Thymus (tissue), 11 donors: ENCODE data around the gene PSMG4. TPM values are rescaled to one million over a fixed set of nuclear protein-coding genes. Genes with fewer than 3 reads are reported as not detected.
"Not testable (repeated sequence)": the region's sequence is repeated elsewhere in the genome, so short reads cannot be mapped to it uniquely, and the experiment has no call there.

ENCODE experiments used
- DNase-seq, 9 donors: peaks; one replicate each; pipeline ENCODE4 v3.0.0-alpha.2; 2013; ENCODE audit warnings: low spot score in 9 of 9, low read depth in 6 of 9, missing footprints in 1 of 9
- H3K27ac ChIP-seq, 2 donors: one replicate each; pipeline ENCODE4 v1.5.1; 2013; ENCODE audit warnings: control low read depth in 1 of 2, low read depth in 1 of 2, low read length in 1 of 2, mild to moderate bottlenecking in 1 of 2, moderate library complexity in 1 of 2
- H3K27me3 ChIP-seq, 2 donors: one replicate each; pipeline ENCODE4 v1.5.1; 2013; ENCODE audit warnings: low read length in 1 of 2; ENCODE audit not compliant: control insufficient read depth in 2 of 2, insufficient read depth in 1 of 2
- H3K36me3 ChIP-seq, 2 donors: one replicate each; pipeline ENCODE4 v1.5.1; 2013; ENCODE audit warnings: low read length in 1 of 2, mild to moderate bottlenecking in 1 of 2, moderate library complexity in 1 of 2; ENCODE audit not compliant: control insufficient read depth in 2 of 2, insufficient read depth in 2 of 2
- H3K4me1 ChIP-seq, 2 donors: one replicate each; pipeline ENCODE4 v1.5.1; 2013; ENCODE audit warnings: low read length in 2 of 2; ENCODE audit not compliant: control insufficient read depth in 2 of 2, insufficient read depth in 2 of 2
- H3K4me3 ChIP-seq, 2 donors: one replicate each; pipeline ENCODE4 v1.5.1; 2013; ENCODE audit warnings: low read length in 2 of 2, control low read depth in 1 of 2, mild to moderate bottlenecking in 1 of 2
- H3K9me3 ChIP-seq, 2 donors: one replicate each; pipeline ENCODE4 v1.5.1; 2013; ENCODE audit warnings: low read length in 1 of 2, mild to moderate bottlenecking in 1 of 2; ENCODE audit not compliant: control insufficient read depth in 2 of 2, insufficient read depth in 1 of 2
- WGBS: extraction: QIAGEN DNeasy Blood & Tissue Kit; methylation state at CpG from one replicate; pipeline ENCODE4 v1.1.7; 2013; 5-methylcytosine and 5-hydroxymethylcytosine counted together
- polyA plus RNA-seq: library from polyadenylated mRNA; stranded (reverse); fragments of 200-250 nt; gene quantifications from one replicate; pipeline ENCODE4 v1.2.3, GENCODE V29; 2013
- total RNA-seq: library from RNA; stranded (reverse); fragments of 120-200 nt; gene quantifications from one replicate; pipeline ENCODE4 v1.2.4, GENCODE V29; 2013
- donor health status: healthy.

PSMG4 gene
- total and polyA plus RNA-seq, 2 donors, result 24.9 to 27.1 TPM

- H3K4me1 ChIP-seq, result peaks cover 0 to 8% of the 10 kb centered on the region in 2 donors
- H3K27me3 ChIP-seq, result peaks cover 6 to 42% of the 10 kb centered on the region in 2 donors
- H3K27ac ChIP-seq, result no peak overlapping the region
- WGBS, result 95% methylated on average over 8 of the region's 8 CpGs
- H3K9me3 ChIP-seq, result no peaks in the 10 kb centered on the region
- H3K4me3 ChIP-seq, result no peak overlapping the region
- H3K36me3 ChIP-seq, result no peaks in the 10 kb centered on the region
- no peak for DNase-seq
These were observed 14.5 kb upstream of the PSMG4 start for GRCh38 chr6:3244003-3244831.

- not testable (repeated sequence) for H3K27ac ChIP-seq, H3K9me3 ChIP-seq, DNase-seq, H3K36me3 ChIP-seq, H3K4me1 ChIP-seq, H3K4me3 ChIP-seq
- peaks cover 2 to 45% of the 10 kb centered on the region in 2 donors for H3K27me3 ChIP-seq
- WGBS, result 98% methylated on average over 7 of the region's 7 CpGs
These were observed 13.9 kb upstream of the PSMG4 start for GRCh38 chr6:3244832-3245161.

- H3K27ac ChIP-seq, result no peak overlapping the region
- no peaks in the 10 kb centered on the region for H3K36me3 ChIP-seq
- H3K9me3 ChIP-seq, result no peaks in the 10 kb centered on the region
- no peak overlapping the region for H3K4me3 ChIP-seq
- no peak for DNase-seq
- peaks cover 0 to 8% of the 10 kb centered on the region in 2 donors for H3K4me1 ChIP-seq
- peaks cover 2 to 47% of the 10 kb centered on the region in 2 donors for H3K27me3 ChIP-seq
- 97% methylated on average over 5 of the region's 5 CpGs for WGBS
These were observed 13.5 kb upstream of the PSMG4 start for GRCh38 chr6:3245216-3245615.

- no peaks in the 10 kb centered on the region for H3K36me3 ChIP-seq
- H3K27me3 ChIP-seq, result peaks cover 2 to 59% of the 10 kb centered on the region in 2 donors
- no peak overlapping the region for H3K27ac ChIP-seq
These were observed 11.2 kb upstream of the PSMG4 start for GRCh38 chr6:3247255-3248146.

GRCh38 chr6:3249821-3250220 lies 8.9 kb upstream of the PSMG4 start:
- H3K27ac ChIP-seq, result no peak overlapping the region
- 96% methylated on average over 3 of the region's 3 CpGs for WGBS
- H3K4me1 ChIP-seq, result peaks cover 0 to 14% of the 10 kb centered on the region in 2 donors
- H3K4me3 ChIP-seq, result no peak overlapping the region
- DNase-seq, result no peak
- H3K9me3 ChIP-seq, result peaks cover 0 to 4% of the 10 kb centered on the region in 2 donors
- peaks cover 2 to 48% of the 10 kb centered on the region in 2 donors for H3K27me3 ChIP-seq
- no peaks in the 10 kb centered on the region for H3K36me3 ChIP-seq

More at GRCh38 chr6:3247255-3248146, 11.2 kb upstream of the PSMG4 start:
- WGBS, result 70% methylated on average over 36 of the region's 36 CpGs
- DNase-seq, result peak in 1 of 9 donors; percentile 43
- H3K9me3 ChIP-seq, result no peaks in the 10 kb centered on the region
- H3K4me3 ChIP-seq, result no peak overlapping the region
- peaks cover 0 to 14% of the 10 kb centered on the region in 2 donors for H3K4me1 ChIP-seq

GRCh38 chr6:3250231-3250675 lies 8.5 kb upstream of the PSMG4 start:
- Histone ChIP-seq H3K4me3 (no peak overlapping the region), H3K9me3 (peaks cover 0 to 4% of the 10 kb centered on the region in 2 donors), H3K4me1 (peaks cover 0 to 14% of the 10 kb centered on the region in 2 donors), H3K27ac (no peak overlapping the region), H3K36me3 (no peaks in the 10 kb centered on the region), H3K27me3 (peaks cover 2 to 48% of the 10 kb centered on the region in 2 donors)
- DNase-seq, result no peak
- WGBS, result 95% methylated on average over 9 of the region's 9 CpGs

- Histone ChIP-seq H3K27me3 (peaks cover 2 to 49% of the 10 kb centered on the region in 2 donors), H3K27ac (no peak overlapping the region), H3K4me1 (peaks cover 0 to 14% of the 10 kb centered on the region in 2 donors), H3K36me3 (no peaks in the 10 kb centered on the region), H3K4me3 (no peak overlapping the region), H3K9me3 (peaks cover 0 to 4% of the 10 kb centered on the region in 2 donors)
- peak; percentile 48 to 85 (median 66) for DNase-seq
- 42% methylated on average over 20 of the region's 20 CpGs for WGBS
These were observed 7.1 kb upstream of the PSMG4 start for GRCh38 chr6:3251462-3252314.

GRCh38 chr6:3252369-3252768 lies 6.4 kb upstream of the PSMG4 start:
- no peaks in the 10 kb centered on the region for H3K36me3 ChIP-seq
- peaks cover 0 to 4% of the 10 kb centered on the region in 2 donors for H3K9me3 ChIP-seq
- WGBS, result 89% methylated on average over 10 of the region's 10 CpGs
- no peak overlapping the region for H3K27ac ChIP-seq
- H3K4me1 ChIP-seq, result peaks cover 0 to 14% of the 10 kb centered on the region in 2 donors
- peaks cover 2 to 49% of the 10 kb centered on the region in 2 donors for H3K27me3 ChIP-seq
- H3K4me3 ChIP-seq, result no peak overlapping the region
- DNase-seq, result no peak
